GM18861 (cell line): ENCODE data around the gene FOXC2.

Source experiments
- ATAC-seq: cut with Tn5 transposase; IDR thresholded peaks from one replicate; pipeline ENCODE4 v1.9.1; 2021; ENCODE audit not compliant: unreplicated experiment

The FOXC2 gene

DNA sequence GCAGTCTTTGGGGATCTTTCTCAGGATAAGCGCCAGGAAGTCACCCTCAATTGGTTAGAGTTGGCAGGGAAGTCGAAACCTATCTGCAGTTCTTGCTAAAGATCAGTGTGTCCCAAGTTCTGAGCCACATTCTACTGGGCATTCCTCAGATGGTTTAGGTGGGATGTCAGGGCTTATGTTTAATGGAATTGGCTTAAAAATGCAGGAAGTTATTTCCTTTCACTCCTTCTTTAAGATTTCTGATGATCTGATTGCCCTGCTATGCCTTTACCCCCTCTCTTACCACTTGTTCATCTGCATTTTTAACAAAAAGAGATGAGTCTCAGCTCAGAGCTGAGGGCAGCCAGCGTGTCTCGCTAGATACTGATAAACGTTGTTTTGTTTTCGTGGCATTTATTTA lies 42.5 kb downstream of the FOXC2 start:
- no peak for ATAC-seq

DNA sequence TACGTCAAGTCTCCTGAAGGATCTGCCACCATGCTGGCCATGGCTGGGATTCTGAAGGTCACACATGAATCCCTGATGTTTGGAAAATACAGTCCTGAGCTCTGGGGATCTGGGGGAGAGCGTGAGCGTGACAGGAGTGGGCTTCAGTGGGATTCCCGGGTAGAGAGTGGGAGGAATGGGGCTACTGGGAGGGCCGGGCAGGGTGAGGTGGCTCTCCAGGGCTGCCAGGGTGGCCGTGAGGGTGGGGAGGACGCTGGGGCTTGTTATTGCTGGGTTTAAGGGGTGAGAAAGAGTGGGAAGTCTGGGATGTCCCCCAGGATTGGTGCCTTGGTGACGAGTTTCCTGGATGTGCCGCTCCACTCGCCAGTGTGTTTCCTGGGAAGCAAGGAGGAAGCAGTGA lies 43.0 kb downstream of the FOXC2 start:
- no peak for ATAC-seq

- no peak for ATAC-seq
These were observed 44.3 kb downstream of the FOXC2 start for GRCh38 chr16:86610779-86611524.

GRCh38 chr16:86611525-86611855 lies 44.9 kb downstream of the FOXC2 start:
- ATAC-seq, result no peak

- no peak for ATAC-seq
These were observed 45.3 kb downstream of the FOXC2 start for GRCh38 chr16:86611941-86612340.

DNA sequence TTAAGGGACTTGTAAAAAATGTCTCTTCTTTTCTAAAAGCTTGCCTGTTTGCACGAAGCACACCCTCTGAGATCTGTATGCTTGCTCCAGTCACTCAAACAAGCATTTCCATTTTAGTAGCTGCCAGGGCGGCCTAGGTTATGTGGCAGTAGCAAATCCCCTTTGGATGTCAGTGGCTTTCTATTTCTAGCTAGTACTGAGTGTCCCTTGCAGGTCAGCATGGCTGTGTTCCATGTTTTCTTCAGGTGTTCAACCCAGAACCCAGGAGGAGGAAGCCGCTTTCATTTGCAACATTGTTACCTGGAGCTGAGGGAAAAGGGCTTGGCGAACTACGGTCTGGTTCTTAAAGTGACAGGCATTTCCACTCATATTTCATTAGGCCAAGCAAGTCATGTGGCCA lies 48.1 kb downstream of the FOXC2 start:
- no peak for ATAC-seq

GRCh38 chr16:86616906-86617305 lies 50.3 kb downstream of the FOXC2 start:
- ATAC-seq, result no peak

GRCh38 chr16:86618431-86619238 lies 52.0 kb downstream of the FOXC2 start:
- ATAC-seq, result no peak
